Naive thymus-derived CD4-positive, alpha-beta T cell (primary cell): ENCODE data around the gene COPS2. TPM values are rescaled to one million over a fixed set of nuclear protein-coding genes. Genes with fewer than 3 reads are reported as not detected.
"Not testable (repeated sequence)": the region's sequence is repeated elsewhere in the genome, so short reads cannot be mapped to it uniquely, and the experiment has no call there.

Experiments
- ATAC-seq: fragments of 150-1000 bp; cut with Tn5 transposase; 2 replicates; pipeline ENCODE4 v1.10.0; 2021; ENCODE audit warnings: mild to moderate bottlenecking, moderate library complexity
- CTCF ChIA-PET: fragments of 350-600 bp; sonication (Branson Sonifier 250); formaldehyde crosslinking; loops from one replicate; lab custom pipeline; 2021; ENCODE audit warnings: antibody characterized with exemption; lab: Charles Lee
- POLR2A ChIA-PET: fragments of 350-600 bp; sonication (Branson Sonifier 250); formaldehyde crosslinking; loops from one replicate; lab custom pipeline; 2021; ENCODE audit warnings: antibody characterized with exemption, inconsistent platforms; lab: Charles Lee
- DNase-seq, 9 donors: peaks; one replicate each; pipeline versions ENCODE4 v3.0.0 to v3.0.0-alpha.2; 2020 to 2022; ENCODE audit warnings: mixed read lengths in 1 of 9
- H3K27ac ChIP-seq: one replicate; pipeline ENCODE4 v1.7.0; 2013; ENCODE audit warnings: mild to moderate bottlenecking, low read depth, low read length, moderate library complexity
- H3K27me3 ChIP-seq, 2 donors: one replicate each; pipeline ENCODE4 v1.7.0; 2013; ENCODE audit warnings: low read length in 2 of 2, mild to moderate bottlenecking in 2 of 2, moderate library complexity in 2 of 2; ENCODE audit not compliant: control insufficient read depth in 2 of 2, insufficient read depth in 2 of 2
- H3K36me3 ChIP-seq, 3 experiments: 1 replicate in 2 of 3; 2 replicates in 1 of 3; pipeline ENCODE4 v1.7.0; 2013; ENCODE audit warnings: low read length in 3 of 3, mild to moderate bottlenecking in 3 of 3, moderate library complexity in 1 of 3; ENCODE audit not compliant: insufficient read depth in 3 of 3, control insufficient read depth in 2 of 3
- H3K4me1 ChIP-seq, 2 donors: one replicate each; pipeline ENCODE4 v1.7.0; 2013; ENCODE audit warnings: low read length in 2 of 2, mild to moderate bottlenecking in 2 of 2, moderate library complexity in 1 of 2; ENCODE audit not compliant: control insufficient read depth in 2 of 2, insufficient read depth in 2 of 2
- H3K4me3 ChIP-seq: 2 replicates; pipeline ENCODE4 v1.7.0; 2013; ENCODE audit warnings: mild to moderate bottlenecking, low read length
- H3K9me3 ChIP-seq, 3 experiments: 1 replicate in 2 of 3; 2 replicates in 1 of 3; pipeline ENCODE4 v1.7.0; 2013; ENCODE audit warnings: low read length in 3 of 3; ENCODE audit not compliant: control insufficient read depth in 2 of 3
- H3K27ac Mint-ChIP-seq, 9 donors: one replicate each; pipeline ENCODE4 v1.8.0; 2020 to 2022; ENCODE audit warnings: mixed read lengths in 9 of 9, mild to moderate bottlenecking in 8 of 9, moderate library complexity in 5 of 9, inconsistent platforms in 2 of 9
- H3K27me3 Mint-ChIP-seq, 5 donors: one replicate each; pipeline ENCODE4 v1.8.0; 2021 to 2022; ENCODE audit warnings: mixed read lengths in 5 of 5, mild to moderate bottlenecking in 1 of 5
- H3K36me3 Mint-ChIP-seq, 5 donors: one replicate each; pipeline ENCODE4 v1.8.0; 2020 to 2022; ENCODE audit warnings: mixed read lengths in 5 of 5, mild to moderate bottlenecking in 3 of 5, inconsistent platforms in 1 of 5
- H3K4me1 Mint-ChIP-seq, 7 donors: one replicate each; pipeline ENCODE4 v1.8.0; 2020 to 2022; ENCODE audit warnings: mixed read lengths in 7 of 7, mild to moderate bottlenecking in 3 of 7, inconsistent platforms in 1 of 7
- H3K4me3 Mint-ChIP-seq, 10 donors: one replicate each; pipeline ENCODE4 v1.8.0; 2020 to 2022; ENCODE audit warnings: mild to moderate bottlenecking in 10 of 10, mixed read lengths in 10 of 10, moderate library complexity in 6 of 10, inconsistent platforms in 2 of 10
- H3K9me3 Mint-ChIP-seq, 11 donors: one replicate each; pipeline ENCODE4 v1.8.0; 2020 to 2022; ENCODE audit warnings: mixed read lengths in 11 of 11, mild to moderate bottlenecking in 4 of 11, inconsistent platforms in 1 of 11, moderate library complexity in 1 of 11
- intact Hi-C, 2 donors: fragments of 100-400 bp; cut with micrococcal nuclease; formaldehyde crosslinking; loops; one replicate each; pipeline ENCODE4 v1.15.1; 2023
- microRNA-seq: library from miRNA; unstranded; fragments of <30 nt; microRNA quantifications from one replicate; pipeline ENCODE4 v1.2.0, GENCODE V29; 2022; ENCODE audit warnings: borderline microRNAs expressed
- polyA plus RNA-seq, 2 donors: library from polyadenylated mRNA; unstranded; fragments of 300-500 nt; fragmentation: Illumina TruSeq; gene quantifications; one replicate each; pipeline ENCODE4 v1.2.3, GENCODE V29; 2021
- total RNA-seq, 6 experiments: library from RNA in 5 of 6; stranded (reverse) in 5 of 6; gene quantifications; 1 replicate in 5 of 6; 2 replicates in 1 of 6; pipeline ENCODE4 v1.2.3 and lab custom pipeline; 2021 to 2026

The COPS2 gene
- total and polyA plus RNA-seq, 7 experiments from 2014 or later, result 25.4 to 91.5 (median 62.1) TPM

- H3K4me1 ChIP-seq, result no peaks in the 10 kb centered on the region
- no peaks in the 10 kb centered on the region for H3K27me3 ChIP-seq
- H3K36me3 Mint-ChIP-seq, result no peaks in the 10 kb centered on the region
- H3K4me1 Mint-ChIP-seq, result no peaks in the 10 kb centered on the region
- intact Hi-C loops, result no loop called here
- no peak overlapping the region for H3K27ac Mint-ChIP-seq
- no peak overlapping the region for H3K4me3 ChIP-seq
- no peaks in the 10 kb centered on the region for H3K9me3 ChIP-seq
- H3K9me3 Mint-ChIP-seq, result peaks cover 0 to 5% (median 0%) of the 10 kb centered on the region in 11 donors
- no peak overlapping the region for H3K4me3 Mint-ChIP-seq
- POLR2A ChIA-PET, result no interaction called here
- no peaks in the 10 kb centered on the region for H3K36me3 ChIP-seq
- ATAC-seq (no peak), DNase-seq (no peak)
- H3K27me3 Mint-ChIP-seq, result peaks cover 6 to 21% (median 18%) of the 10 kb centered on the region in 5 donors
- CTCF ChIA-PET, result no interaction called here
- H3K27ac ChIP-seq, result no peak overlapping the region
Observed at GRCh38 chr15:49075881-49076280, 79.5 kb downstream of the COPS2 start.

- H3K4me1 ChIP-seq, DNase-seq, H3K4me3 ChIP-seq, H3K27ac Mint-ChIP-seq, H3K36me3 Mint-ChIP-seq, CTCF ChIA-PET, H3K9me3 Mint-ChIP-seq, H3K4me3 Mint-ChIP-seq, H3K4me1 Mint-ChIP-seq, H3K9me3 ChIP-seq, ATAC-seq, POLR2A ChIA-PET, H3K27me3 ChIP-seq, H3K27ac ChIP-seq, H3K36me3 ChIP-seq, intact Hi-C loops: not testable (repeated sequence)
- peaks cover 7 to 25% (median 23%) of the 10 kb centered on the region in 5 donors for H3K27me3 Mint-ChIP-seq
Observed at GRCh38 chr15:49074589-49075287, 80.7 kb downstream of the COPS2 start.

Small RNA genes lying within 50 kb of the gene (microRNA-seq; reads per million reads assigned to microRNA genes)
- gene MIR4716, result not detected

Other genes with a start within 250 kb of the COPS2 start
- gene SHC4, start 191.7 kb downstream of the COPS2 start, total RNA-seq, result 1 to 10 TPM in 1 of 5 experiments, not detected in 4; 1.2 TPM
- gene SHC4, start 191.7 kb downstream of the COPS2 start, polyA plus RNA-seq, result not detected
- gene SECISBP2L, start 109.2 kb downstream of the COPS2 start, total RNA-seq, result 10 to 100 TPM; 39.3 to 75.8 (median 55.8) TPM
- gene SECISBP2L, start 109.2 kb downstream of the COPS2 start, polyA plus RNA-seq, result 10 to 100 TPM; 20.2 to 30.6 TPM
- gene GALK2, start 14.6 kb upstream of the COPS2 start, total RNA-seq, result 10 to 100 TPM; 19.4 to 36.6 (median 28.7) TPM
- gene GALK2, start 14.6 kb upstream of the COPS2 start, polyA plus RNA-seq, result 10 to 100 TPM; 25.0 to 27.6 TPM